ENCODE measurements around the gene PDXP.

DNA sequence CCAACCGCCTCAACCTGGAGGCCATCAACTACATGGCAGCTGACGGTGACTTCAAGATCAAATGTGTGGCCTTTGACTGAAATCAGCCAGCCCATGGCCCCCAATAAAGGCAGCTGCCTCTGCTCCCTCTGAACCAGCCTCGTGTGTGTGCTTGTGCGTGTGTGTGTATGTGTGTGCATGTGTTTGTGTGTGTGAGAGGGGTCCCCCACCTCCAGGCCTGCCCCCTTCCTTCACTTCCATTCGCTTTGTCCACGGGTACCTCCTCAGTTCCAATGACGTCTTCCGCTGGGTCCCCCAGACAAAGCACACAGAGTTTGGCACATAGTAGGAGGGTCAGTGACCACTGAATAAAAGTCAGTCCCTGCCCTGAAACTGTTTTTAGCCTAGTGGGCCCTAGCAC, 21.1 kb downstream of the PDXP start:
- TF ChIP-seq POLR2A (IDR thresholded peaks at IDR 0.05) = no peak
- TF ChIP-seq, protein P1, sequence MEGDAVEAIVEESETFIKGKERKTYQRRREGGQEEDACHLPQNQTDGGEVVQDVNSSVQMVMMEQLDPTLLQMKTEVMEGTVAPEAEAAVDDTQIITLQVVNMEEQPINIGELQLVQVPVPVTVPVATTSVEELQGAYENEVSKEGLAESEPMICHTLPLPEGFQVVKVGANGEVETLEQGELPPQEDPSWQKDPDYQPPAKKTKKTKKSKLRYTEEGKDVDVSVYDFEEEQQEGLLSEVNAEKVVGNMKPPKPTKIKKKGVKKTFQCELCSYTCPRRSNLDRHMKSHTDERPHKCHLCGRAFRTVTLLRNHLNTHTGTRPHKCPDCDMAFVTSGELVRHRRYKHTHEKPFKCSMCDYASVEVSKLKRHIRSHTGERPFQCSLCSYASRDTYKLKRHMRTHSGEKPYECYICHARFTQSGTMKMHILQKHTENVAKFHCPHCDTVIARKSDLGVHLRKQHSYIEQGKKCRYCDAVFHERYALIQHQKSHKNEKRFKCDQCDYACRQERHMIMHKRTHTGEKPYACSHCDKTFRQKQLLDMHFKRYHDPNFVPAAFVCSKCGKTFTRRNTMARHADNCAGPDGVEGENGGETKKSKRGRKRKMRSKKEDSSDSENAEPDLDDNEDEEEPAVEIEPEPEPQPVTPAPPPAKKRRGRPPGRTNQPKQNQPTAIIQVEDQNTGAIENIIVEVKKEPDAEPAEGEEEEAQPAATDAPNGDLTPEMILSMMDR (IDR thresholded peaks at IDR 0.05) = no peak
- TF ChIP-seq POLR2AphosphoS5 (IDR thresholded peaks at IDR 0.05) = no peak
- no peak for TF ChIP-seq EP300 (IDR thresholded peaks at IDR 0.05)

Data from sigmoid colon (tissue), 4 donors.